NCI-H2107 (cell line): ENCODE results near the gene MYO1E.
"Not testable (repeated sequence)": the region's sequence is repeated elsewhere in the genome, so short reads cannot be mapped to it uniquely, and the experiment has no call there.

Source experiments
- DNase-seq: peaks from one replicate; lab custom pipeline; 2025; lab: John Stamatoyannopoulos, UW

MYO1E gene

GRCh38 chr15:59350421-59350732 lies 22.3 kb downstream of the MYO1E start:
- no peak for DNase-seq

GRCh38 chr15:59349680-59350420 lies 22.8 kb downstream of the MYO1E start:
- no peak for DNase-seq

GRCh38 chr15:59347915-59348314 lies 24.8 kb downstream of the MYO1E start:
- no peak for DNase-seq

GRCh38 chr15:59346951-59347350 lies 25.7 kb downstream of the MYO1E start:
- no peak for DNase-seq

GRCh38 chr15:59345326-59345725 lies 27.3 kb downstream of the MYO1E start:
- no peak for DNase-seq

GRCh38 chr15:59344311-59344710 lies 28.4 kb downstream of the MYO1E start:
- no peak for DNase-seq

GRCh38 chr15:59340325-59340724 lies 32.3 kb downstream of the MYO1E start:
- no peak for DNase-seq

- DNase-seq: no peak
Measured at GRCh38 chr15:59339252-59339672, 33.4 kb downstream of the MYO1E start.

- DNase-seq: no peak
Measured at GRCh38 chr15:59338414-59338813, 34.3 kb downstream of the MYO1E start.

GRCh38 chr15:59336725-59337124 lies 35.9 kb downstream of the MYO1E start:
- not testable (repeated sequence) for DNase-seq

- DNase-seq: no peak
Measured at GRCh38 chr15:59335207-59335786, 37.4 kb downstream of the MYO1E start.

GRCh38 chr15:59334076-59334415 lies 38.6 kb downstream of the MYO1E start:
- DNase-seq: no peak

- DNase-seq: no peak
Measured at GRCh38 chr15:59333401-59334075, 39.1 kb downstream of the MYO1E start.

GRCh38 chr15:59332009-59332408 lies 40.7 kb downstream of the MYO1E start:
- no peak for DNase-seq

- no peak for DNase-seq
Measured at GRCh38 chr15:59330649-59331048, 42.0 kb downstream of the MYO1E start.

- no peak for DNase-seq
Measured at GRCh38 chr15:59329570-59330350, 42.9 kb downstream of the MYO1E start.

GRCh38 chr15:59329091-59329490 lies 43.6 kb downstream of the MYO1E start:
- no peak for DNase-seq

GRCh38 chr15:59327942-59328341 lies 44.7 kb downstream of the MYO1E start:
- DNase-seq: no peak

- DNase-seq: no peak
Measured at GRCh38 chr15:59326856-59327255, 45.8 kb downstream of the MYO1E start.

- no peak for DNase-seq
Measured at GRCh38 chr15:59322056-59322759, 50.5 kb downstream of the MYO1E start.

GRCh38 chr15:59321000-59321689 lies 51.5 kb downstream of the MYO1E start:
- no peak for DNase-seq

- DNase-seq: no peak
Measured at GRCh38 chr15:59317211-59317610, 55.5 kb downstream of the MYO1E start.
